Cardiac muscle cell (in vitro differentiated cells and primary cell): ENCODE data around the gene PHF8. TPM values are rescaled to one million over a fixed set of nuclear protein-coding genes. Genes with fewer than 3 reads are reported as not detected.

Experiments used
- DNase-seq, 2 donors: peaks; one replicate each; pipeline versions ENCODE4 v3.0.0 to v3.0.0-alpha.2; 2010 to 2017; ENCODE audit warnings: low read depth in 1 of 2, low spot score in 1 of 2
- H3K27ac ChIP-seq: fragments of 200-600 bp; sonication (generic); 2 replicates; pipeline ENCODE4 v1.5.1; 2016
- H3K27me3 ChIP-seq: fragments of 200-600 bp; sonication (generic); 2 replicates; pipeline ENCODE4 v1.6.0; 2016; ENCODE audit warnings: control low read depth
- H3K36me3 ChIP-seq: fragments of 200-600 bp; sonication (generic); 2 replicates; pipeline ENCODE4 v1.5.1; 2016; ENCODE audit warnings: control low read depth
- H3K4me1 ChIP-seq: fragments of 200-600 bp; sonication (generic); 2 replicates; pipeline ENCODE4 v1.8.1; 2017; ENCODE audit warnings: low read depth, mild to moderate bottlenecking, mixed run types
- H3K4me3 ChIP-seq: fragments of 200-600 bp; sonication (generic); 2 replicates; pipeline ENCODE4 v1.5.1; 2016; ENCODE audit warnings: mild to moderate bottlenecking
- H3K9me3 ChIP-seq: fragments of 200-600 bp; sonication (generic); 2 replicates; pipeline ENCODE4 v1.5.1; 2017; ENCODE audit warnings: low read depth, mild to moderate bottlenecking, control low read depth
- CTCF ChIP-seq: IDR thresholded peaks from 2 replicates; pipeline ENCODE4 v1.5.1; 2012; ENCODE audit warnings: low read depth, mild to moderate bottlenecking, low read length
- polyA plus RNA-seq: library from polyadenylated mRNA; unstranded; fragments of >200 nt; fragmentation: Nextera tagmentation; extraction: Ambion mirVana; gene quantifications from 2 replicates; pipeline ENCODE4 v1.2.1, GENCODE V29; 2016
- total RNA-seq: library from RNA; depleted of rRNA; stranded (reverse); fragments of >200 nt; gene quantifications from 2 replicates; pipeline ENCODE4 v1.2.3, GENCODE V29; 2016

The PHF8 gene
- total and polyA plus RNA-seq, 2 experiments from 2014 or later, result 9.4 to 18.6 TPM

- no peak for TF ChIP-seq CTCF
- Histone ChIP-seq H3K36me3 (no peaks in the 10 kb centered on the region), H3K9me3 (no peaks in the 10 kb centered on the region), H3K27ac (no peak overlapping the region), H3K4me3 (no peak overlapping the region), H3K27me3 (no peaks in the 10 kb centered on the region), H3K4me1 (no peaks in the 10 kb centered on the region)
- DNase-seq, result no peak
Measured at GRCh38 chrX:54087661-54088060, 43.4 kb upstream of the PHF8 start.

- no peaks in the 10 kb centered on the region for H3K9me3 ChIP-seq
- H3K36me3 ChIP-seq, result no peaks in the 10 kb centered on the region
- DNase-seq, result no peak
- no peak overlapping the region for H3K4me3 ChIP-seq
- no peaks in the 10 kb centered on the region for H3K27me3 ChIP-seq
- no peak overlapping the region for H3K27ac ChIP-seq
- no peaks in the 10 kb centered on the region for H3K4me1 ChIP-seq
- TF ChIP-seq CTCF, result no peak
Measured at GRCh38 chrX:54085666-54086065, 41.4 kb upstream of the PHF8 start.

- no peak for TF ChIP-seq CTCF
- H3K4me1 ChIP-seq, result no peaks in the 10 kb centered on the region
- H3K36me3 ChIP-seq, result no peaks in the 10 kb centered on the region
- no peak overlapping the region for H3K27ac ChIP-seq
- no peak overlapping the region for H3K4me3 ChIP-seq
- H3K9me3 ChIP-seq, result no peaks in the 10 kb centered on the region
- peak in 1 of 2 donors; percentile 45 for DNase-seq
- no peaks in the 10 kb centered on the region for H3K27me3 ChIP-seq
Measured at GRCh38 chrX:54076903-54077302, 32.6 kb upstream of the PHF8 start.

GRCh38 chrX:54074826-54075225 is 30.6 kb upstream of the PHF8 start:
- Histone ChIP-seq H3K9me3 (no peaks in the 10 kb centered on the region), H3K4me1 (no peaks in the 10 kb centered on the region), H3K4me3 (no peak overlapping the region), H3K36me3 (no peaks in the 10 kb centered on the region), H3K27ac (no peak overlapping the region), H3K27me3 (no peaks in the 10 kb centered on the region)
- no peak for DNase-seq
- TF ChIP-seq CTCF, result no peak

GRCh38 chrX:54067766-54068165 is 23.5 kb upstream of the PHF8 start:
- H3K4me1 ChIP-seq, result no peaks in the 10 kb centered on the region
- no peaks in the 10 kb centered on the region for H3K36me3 ChIP-seq
- no peak overlapping the region for H3K27ac ChIP-seq
- no peak for TF ChIP-seq CTCF
- no peaks in the 10 kb centered on the region for H3K27me3 ChIP-seq
- no peak overlapping the region for H3K4me3 ChIP-seq
- DNase-seq, result no peak
- no peaks in the 10 kb centered on the region for H3K9me3 ChIP-seq

- Histone ChIP-seq H3K27ac (no peak overlapping the region), H3K4me1 (no peaks in the 10 kb centered on the region), H3K4me3 (no peak overlapping the region), H3K36me3 (no peaks in the 10 kb centered on the region), H3K9me3 (no peaks in the 10 kb centered on the region), H3K27me3 (no peaks in the 10 kb centered on the region)
- DNase-seq, result peak in 1 of 2 donors; percentile 3
- TF ChIP-seq CTCF, result no peak
Measured at GRCh38 chrX:54066841-54067240, 22.6 kb upstream of the PHF8 start.
